GM23248 (cell line): ENCODE measurements around the gene DLAT. TPM values are rescaled to one million over a fixed set of nuclear protein-coding genes. Genes with fewer than 3 reads are reported as not detected.

Experiments used
- DNase-seq: peaks from one replicate; pipeline ENCODE4 v3.0.0-alpha.2; 2015
- H2AFZ ChIP-seq: fragments of 200-600 bp; sonication (generic); 2 replicates; pipeline ENCODE4 v1.6.1; 2016; ENCODE audit warnings: antibody characterized with exemption
- H3F3A ChIP-seq: fragments of 200-600 bp; sonication (generic); 2 replicates; pipeline ENCODE4 v1.6.1; 2016; ENCODE audit warnings: mild to moderate bottlenecking, antibody characterized with exemption, mixed run types; ENCODE audit not compliant: insufficient read depth
- H3K27ac ChIP-seq: fragments of 200-600 bp; sonication (generic); 2 replicates; pipeline ENCODE4 v1.5.1; 2016; ENCODE audit warnings: mild to moderate bottlenecking
- H3K27me3 ChIP-seq: fragments of 200-600 bp; sonication (generic); replicated peaks from 2 replicates; pipeline ENCODE4 v1.6.1; 2016; ENCODE audit warnings: mild to moderate bottlenecking; ENCODE audit not compliant: insufficient read depth
- H3K36me3 ChIP-seq: fragments of 200-600 bp; sonication (generic); 2 replicates; pipeline ENCODE4 v1.6.1; 2016; ENCODE audit warnings: low read depth, mild to moderate bottlenecking
- H3K4me1 ChIP-seq: fragments of 200-600 bp; sonication (generic); 2 replicates; pipeline ENCODE4 v1.6.1; 2016; ENCODE audit warnings: mild to moderate bottlenecking; ENCODE audit not compliant: insufficient read depth
- H3K4me2 ChIP-seq: fragments of 200-600 bp; sonication (generic); one replicate; pipeline ENCODE4 v1.6.1; 2016; ENCODE audit warnings: mild to moderate bottlenecking; ENCODE audit not compliant: unreplicated experiment
- H3K4me3 ChIP-seq: fragments of 200-600 bp; sonication (generic); 2 replicates; pipeline ENCODE4 v1.5.1; 2016; ENCODE audit warnings: mild to moderate bottlenecking
- H3K79me2 ChIP-seq: fragments of 200-600 bp; sonication (generic); 2 replicates; pipeline ENCODE4 v1.6.1; 2016; ENCODE audit warnings: mild to moderate bottlenecking; ENCODE audit not compliant: insufficient read depth
- H3K9ac ChIP-seq: fragments of 200-600 bp; sonication (generic); 2 replicates; pipeline ENCODE4 v1.6.1; 2016; ENCODE audit warnings: mild to moderate bottlenecking
- H3K9me2 ChIP-seq: fragments of 200-600 bp; sonication (generic); 2 replicates; pipeline ENCODE4 v1.6.1; 2016; ENCODE audit warnings: mixed run types, mild to moderate bottlenecking, moderate library complexity; ENCODE audit not compliant: insufficient read depth
- H3K9me3 ChIP-seq: fragments of 200-600 bp; sonication (generic); one replicate; pipeline ENCODE4 v1.6.1; 2017; ENCODE audit warnings: low read depth
- H4K20me1 ChIP-seq: fragments of 200-600 bp; sonication (generic); 2 replicates; pipeline ENCODE4 v1.6.0; 2016; ENCODE audit not compliant: insufficient read depth
- EZH2 ChIP-seq: fragments of 200-600 bp; sonication (generic); IDR thresholded peaks from 2 replicates; pipeline ENCODE4 v1.6.1; 2018; ENCODE audit warnings: antibody characterized with exemption, mild to moderate bottlenecking; ENCODE audit not compliant: insufficient read depth, poor library complexity, severe bottlenecking
- EZH2phosphoT487 ChIP-seq: fragments of 200-600 bp; sonication (generic); IDR thresholded peaks from 2 replicates; pipeline ENCODE4 v1.6.1; 2018; ENCODE audit warnings: antibody characterized with exemption, moderate library complexity, mild to moderate bottlenecking, low read depth; ENCODE audit not compliant: insufficient read depth
- WGBS, 2 experiments: methylation state at CpG; one replicate each; pipeline ENCODE4 v1.1.6; 2015 to 2017; ENCODE audit warnings: low lambda C conversion rate in 2 of 2, low coverage in 1 of 2; ENCODE audit errors: missing lambda C conversion rate in 2 of 2; 5-methylcytosine and 5-hydroxymethylcytosine counted together
- in situ Hi-C: fragments of 300-500 bp; cut with MboI; formaldehyde crosslinking; loops from 2 replicates; pipeline ENCODE4 v1.15.0; 2020
- polyA plus RNA-seq: library from polyadenylated mRNA; unstranded; fragments of >200 nt; fragmentation: Nextera tagmentation; extraction: Ambion mirVana; gene quantifications from 2 replicates; pipeline ENCODE4 v1.2.1, GENCODE V29; 2016
- total RNA-seq: library from RNA; depleted of rRNA; stranded (reverse); fragments of >200 nt; shearing (Covaris generic); gene quantifications from 2 replicates; pipeline ENCODE4 v1.2.3, GENCODE V29; 2014

DLAT gene
- total and polyA plus RNA-seq, 2 experiments from 2014 or later = 32.3 to 33.4 TPM

- H3F3A ChIP-seq = peaks cover 31% of the 10 kb centered on the region
- in situ Hi-C loops = no loop called here
- no peaks in the 10 kb centered on the region for H3K9me3 ChIP-seq
- DNase-seq = peak; percentile 54
- WGBS, 2 experiments = 63 to 67% methylated on average over 4 of the region's 4 CpGs
- H3K4me1 ChIP-seq = peaks cover 27% of the 10 kb centered on the region
- 0 out of 2 replicates have a peak overlapping the region, but pooled peaks have one; percentile 7 for H3K4me3 ChIP-seq
- no peaks in the 10 kb centered on the region for H4K20me1 ChIP-seq
- H3K27me3 ChIP-seq = no peaks in the 10 kb centered on the region
- H2AFZ ChIP-seq = no peak overlapping the region
- H3K4me2 ChIP-seq = peak overlapping the region; percentile 58
- TF ChIP-seq EZH2phosphoT487 (no peak), EZH2 (no peak)
- H3K36me3 ChIP-seq = peaks cover 10% of the 10 kb centered on the region
- H3K79me2 ChIP-seq = no peaks in the 10 kb centered on the region
- H3K27ac ChIP-seq = peak overlapping the region; percentile 64
- no peaks in the 10 kb centered on the region for H3K9me2 ChIP-seq
- no peak overlapping the region for H3K9ac ChIP-seq
Measured at GRCh38 chr11:112017538-112017937, 7.7 kb upstream of the DLAT start.

- Histone ChIP-seq H3F3A (peaks cover 40% of the 10 kb centered on the region), H3K4me1 (peaks cover 24% of the 10 kb centered on the region), H3K9me3 (no peaks in the 10 kb centered on the region), H3K27me3 (no peaks in the 10 kb centered on the region), H3K79me2 (no peaks in the 10 kb centered on the region), H3K4me2 (no peak overlapping the region), H3K36me3 (peaks cover 10% of the 10 kb centered on the region), H3K9me2 (no peaks in the 10 kb centered on the region), H4K20me1 (no peaks in the 10 kb centered on the region), H3K4me3 (no peak overlapping the region), H3K27ac (no peak overlapping the region), H3K9ac (no peak overlapping the region), H2AFZ (no peak overlapping the region)
- 81 to 92% methylated on average over 5 of the region's 5 CpGs for WGBS, 2 experiments
- TF ChIP-seq EZH2phosphoT487 = no peak
- no peak for TF ChIP-seq EZH2
- in situ Hi-C loops = no loop called here
- DNase-seq = no peak
Measured at GRCh38 chr11:112019066-112019465, 6.1 kb upstream of the DLAT start.

GRCh38 chr11:112023104-112023503, 2.1 kb upstream of the DLAT start:
- Histone ChIP-seq H3F3A (peaks cover 24% of the 10 kb centered on the region; the same call in 1 of the 2 replicates), H3K36me3 (peaks cover 10% of the 10 kb centered on the region), H3K79me2 (peaks cover 5% of the 10 kb centered on the region), H3K9ac (no peak overlapping the region), H3K9me2 (no peaks in the 10 kb centered on the region), H3K4me3 (no peak overlapping the region), H3K27ac (no peak overlapping the region), H4K20me1 (no peaks in the 10 kb centered on the region), H3K27me3 (no peaks in the 10 kb centered on the region), H3K4me2 (no peak overlapping the region), H3K4me1 (peaks cover 8% of the 10 kb centered on the region; the same call in 1 of the 2 replicates), H3K9me3 (no peaks in the 10 kb centered on the region), H2AFZ (no peak overlapping the region)
- no peak for DNase-seq
- TF ChIP-seq EZH2 (no peak), EZH2phosphoT487 (no peak)
- in situ Hi-C loops = no loop called here
- WGBS, 2 experiments = 82 to 84% methylated on average over 3 of the region's 3 CpGs

- in situ Hi-C loops = no loop called here
- no peaks in the 10 kb centered on the region for H3K27me3 ChIP-seq
- H3K27ac ChIP-seq = 0 out of 2 replicates have a peak overlapping the region, but pooled peaks have one; percentile 50
- peaks cover 19% of the 10 kb centered on the region; the same call in 1 of the 2 replicates for H3F3A ChIP-seq
- 0 out of 2 replicates have a peak, but pooled peaks cover 6% of the 10 kb centered on the region for H3K4me1 ChIP-seq
- H3K9me2 ChIP-seq = no peaks in the 10 kb centered on the region
- H3K4me2 ChIP-seq = peak overlapping the region; percentile 82
- 17 to 21% methylated on average over 10 of the region's 10 CpGs for WGBS, 2 experiments
- no peak for DNase-seq
- H3K79me2 ChIP-seq = peaks cover 5% of the 10 kb centered on the region
- H3K9ac ChIP-seq = peak overlapping the region; percentile 86
- no peak for TF ChIP-seq EZH2
- no peak for TF ChIP-seq EZH2phosphoT487
- peak overlapping the region; percentile 99 for H2AFZ ChIP-seq
- peaks cover 9% of the 10 kb centered on the region; the same call in 1 of the 2 replicates for H3K36me3 ChIP-seq
- no peaks in the 10 kb centered on the region for H3K9me3 ChIP-seq
- H4K20me1 ChIP-seq = no peaks in the 10 kb centered on the region
- peak overlapping the region; percentile 94 for H3K4me3 ChIP-seq
Measured at GRCh38 chr11:112024178-112024772, 933 bp upstream of the DLAT start.
